ENCODE results near the gene ZFP92. TPM values are rescaled to one million over a fixed set of nuclear protein-coding genes. Genes with fewer than 3 reads are reported as not detected.

ZFP92 gene
- total RNA-seq, 1 donor from 2014 or later = 0.27 TPM

DNA sequence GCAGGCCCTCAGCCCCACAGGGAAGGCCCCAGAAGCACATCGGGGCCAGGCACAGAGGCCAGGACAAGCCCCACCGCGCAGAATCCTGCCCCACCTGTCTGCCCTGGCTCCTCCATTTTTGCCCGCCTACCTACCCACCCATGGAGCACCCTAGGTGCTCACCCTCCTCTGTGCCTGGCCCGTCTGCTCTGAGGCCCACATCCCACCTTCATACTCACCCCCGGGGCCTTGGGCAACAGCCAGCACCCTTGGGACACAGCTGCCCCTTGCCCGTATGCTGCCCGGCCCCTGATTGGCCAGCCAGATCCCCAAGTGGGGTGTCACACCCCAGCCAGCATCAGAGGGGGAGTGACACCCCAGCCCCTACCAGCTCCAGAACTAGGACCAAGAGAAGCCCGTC is 45.4 kb downstream of the ZFP92 start:
- H3K9me3 ChIP-seq (ENCODE audit: insufficient read depth, low read depth, low read length) = no peaks in the 10 kb centered on the region
- no peak overlapping the region for H2AFZ ChIP-seq (ENCODE audit: low read depth, low read length)
- H3K27me3 ChIP-seq (ENCODE audit: insufficient read depth, low read length) = no peaks in the 10 kb centered on the region
- H3K9me3 Mint-ChIP-seq (ENCODE audit: unreplicated experiment) = no peaks in the 10 kb centered on the region
- H3K36me3 Mint-ChIP-seq (ENCODE audit: low read depth, unreplicated experiment) = no peaks in the 10 kb centered on the region
- no peaks in the 10 kb centered on the region for H3K79me2 ChIP-seq (ENCODE audit: insufficient read depth, low read length)
- DNase-seq (ENCODE audit: low read depth) = no peak
- no peak overlapping the region for H3K4me2 ChIP-seq (ENCODE audit: low read length)
- peaks cover 14% of the 10 kb centered on the region for H3K4me1 ChIP-seq (ENCODE audit: insufficient read depth, low read length)
- H3K27ac ChIP-seq (ENCODE audit: low read depth, low read length) = no peak overlapping the region
- H3K36me3 ChIP-seq (ENCODE audit: insufficient read depth, low read length) = no peaks in the 10 kb centered on the region
- TF ChIP-seq EZH2 (IDR thresholded peaks at IDR 0.05; ENCODE audit: insufficient read depth, low read length) (no peak), CTCF (IDR thresholded peaks at IDR 0.05; ENCODE audit: insufficient read depth, low read depth, low read length) (no peak)
- no peak overlapping the region for H3K4me3 Mint-ChIP-seq (ENCODE audit: unreplicated experiment)
- no peaks in the 10 kb centered on the region for H3K27me3 Mint-ChIP-seq (ENCODE audit: low read depth, unreplicated experiment)
- H4K20me1 ChIP-seq (ENCODE audit: insufficient read depth, low read length) = no peaks in the 10 kb centered on the region
- H3K4me1 Mint-ChIP-seq (ENCODE audit: low read depth, unreplicated experiment) = peaks cover 14% of the 10 kb centered on the region
- no peak for FAIRE-seq
- H3K27ac Mint-ChIP-seq (ENCODE audit: unreplicated experiment) = no peak overlapping the region
- H3K9ac ChIP-seq (ENCODE audit: low read length) = no peak overlapping the region
- H3K4me3 ChIP-seq (ENCODE audit: insufficient read depth, low read depth, low read length) = no peak overlapping the region

- Mint-ChIP-seq H3K36me3 (ENCODE audit: low read depth, unreplicated experiment) (no peaks in the 10 kb centered on the region), H3K27ac (ENCODE audit: unreplicated experiment) (no peak overlapping the region), H3K4me3 (ENCODE audit: unreplicated experiment) (no peak overlapping the region), H3K9me3 (ENCODE audit: unreplicated experiment) (no peaks in the 10 kb centered on the region), H3K4me1 (ENCODE audit: low read depth, unreplicated experiment) (peaks cover 14% of the 10 kb centered on the region), H3K27me3 (ENCODE audit: low read depth, unreplicated experiment) (no peaks in the 10 kb centered on the region)
- H3K27ac ChIP-seq (ENCODE audit: low read depth, low read length) = no peak overlapping the region
- H3K9ac ChIP-seq (ENCODE audit: low read length) = no peak overlapping the region
- TF ChIP-seq EZH2 (IDR thresholded peaks at IDR 0.05; ENCODE audit: insufficient read depth, low read length) (no peak), CTCF (IDR thresholded peaks at IDR 0.05; ENCODE audit: insufficient read depth, low read depth, low read length) (no peak)
- H4K20me1 ChIP-seq (ENCODE audit: insufficient read depth, low read length) = no peaks in the 10 kb centered on the region
- H3K4me1 ChIP-seq (ENCODE audit: insufficient read depth, low read length) = peaks cover 14% of the 10 kb centered on the region
- H2AFZ ChIP-seq (ENCODE audit: low read depth, low read length) = no peak overlapping the region
- no peaks in the 10 kb centered on the region for H3K9me3 ChIP-seq (ENCODE audit: insufficient read depth, low read depth, low read length)
- FAIRE-seq (no peak), DNase-seq (ENCODE audit: low read depth) (no peak)
- no peak overlapping the region for H3K4me2 ChIP-seq (ENCODE audit: low read length)
- H3K79me2 ChIP-seq (ENCODE audit: insufficient read depth, low read length) = no peaks in the 10 kb centered on the region
- H3K36me3 ChIP-seq (ENCODE audit: insufficient read depth, low read length) = no peaks in the 10 kb centered on the region
- no peak overlapping the region for H3K4me3 ChIP-seq (ENCODE audit: insufficient read depth, low read depth, low read length)
- H3K27me3 ChIP-seq (ENCODE audit: insufficient read depth, low read length) = no peaks in the 10 kb centered on the region
Measured at GRCh38 chrX:153457136-153457825, 46.0 kb downstream of the ZFP92 start.

GRCh38 chrX:153457827-153458466 is 46.7 kb downstream of the ZFP92 start:
- FAIRE-seq = no peak
- no peaks in the 10 kb centered on the region for H3K36me3 Mint-ChIP-seq (ENCODE audit: low read depth, unreplicated experiment)
- no peak overlapping the region for H2AFZ ChIP-seq (ENCODE audit: low read depth, low read length)
- TF ChIP-seq CTCF (IDR thresholded peaks at IDR 0.05; ENCODE audit: insufficient read depth, low read depth, low read length) (no peak), EZH2 (IDR thresholded peaks at IDR 0.05; ENCODE audit: insufficient read depth, low read length) (no peak)
- no peaks in the 10 kb centered on the region for H3K27me3 Mint-ChIP-seq (ENCODE audit: low read depth, unreplicated experiment)
- H3K4me3 ChIP-seq (ENCODE audit: insufficient read depth, low read depth, low read length) = no peak overlapping the region
- no peaks in the 10 kb centered on the region for H3K79me2 ChIP-seq (ENCODE audit: insufficient read depth, low read length)
- no peak overlapping the region for H3K9ac ChIP-seq (ENCODE audit: low read length)
- H3K27me3 ChIP-seq (ENCODE audit: insufficient read depth, low read length) = no peaks in the 10 kb centered on the region
- no peak overlapping the region for H3K4me2 ChIP-seq (ENCODE audit: low read length)
- H3K4me1 ChIP-seq (ENCODE audit: insufficient read depth, low read length) = peaks cover 14% of the 10 kb centered on the region
- peaks cover 14% of the 10 kb centered on the region for H3K4me1 Mint-ChIP-seq (ENCODE audit: low read depth, unreplicated experiment)
- no peaks in the 10 kb centered on the region for H3K9me3 ChIP-seq (ENCODE audit: insufficient read depth, low read depth, low read length)
- no peak overlapping the region for H3K27ac Mint-ChIP-seq (ENCODE audit: unreplicated experiment)
- H3K36me3 ChIP-seq (ENCODE audit: insufficient read depth, low read length) = no peaks in the 10 kb centered on the region
- DNase-seq (ENCODE audit: low read depth) = no peak
- H4K20me1 ChIP-seq (ENCODE audit: insufficient read depth, low read length) = no peaks in the 10 kb centered on the region
- no peak overlapping the region for H3K27ac ChIP-seq (ENCODE audit: low read depth, low read length)
- no peaks in the 10 kb centered on the region for H3K9me3 Mint-ChIP-seq (ENCODE audit: unreplicated experiment)
- no peak overlapping the region for H3K4me3 Mint-ChIP-seq (ENCODE audit: unreplicated experiment)

Data from astrocyte (in vitro differentiated cells and primary cell).